ENCODE results near the gene KISS1R. TPM values are rescaled to one million over a fixed set of nuclear protein-coding genes. Genes with fewer than 3 reads are reported as not detected.

Gene KISS1R
- polyA plus RNA-seq, 1 donor (not counting 4 experiments of a cell fraction or from before 2014, with no cell fraction given), result not detected

DNA sequence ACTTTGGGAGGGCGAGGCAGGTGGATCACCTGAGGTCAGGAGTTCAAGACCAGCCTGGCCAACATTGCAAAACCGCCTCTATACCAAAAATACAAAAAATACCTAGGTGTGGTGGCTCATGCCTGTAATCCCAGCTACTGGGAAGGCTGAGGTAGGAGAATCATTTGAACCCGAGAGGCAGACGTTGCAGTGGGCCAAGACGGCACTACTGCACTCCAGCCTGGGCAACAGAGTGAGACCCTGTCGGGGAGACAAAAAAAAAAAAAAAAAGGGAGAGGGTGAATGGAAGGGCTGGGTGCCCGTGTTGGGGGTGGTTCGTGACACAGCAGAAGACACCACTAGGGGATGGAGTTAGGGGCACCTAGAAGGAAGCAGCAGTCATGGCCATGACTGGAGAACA, 46.8 kb upstream of the KISS1R start:
- H3K27me3 ChIP-seq (ENCODE audit: control insufficient read depth, extremely low read depth, insufficient read depth, low read length), result no peaks in the 10 kb centered on the region
- H2AFZ ChIP-seq (ENCODE audit: control insufficient read depth, low read length), result no peak overlapping the region
- no peak overlapping the region for H3K27ac ChIP-seq (ENCODE audit: control insufficient read depth, insufficient read depth, low read length)
- H4K20me1 ChIP-seq (ENCODE audit: control insufficient read depth, extremely low read depth, insufficient read depth, low read length), result no peaks in the 10 kb centered on the region
- peaks cover 25% of the 10 kb centered on the region for H3K4me1 ChIP-seq (ENCODE audit: control insufficient read depth, extremely low read depth, insufficient read depth, low read length)
- H3K9me3 ChIP-seq (ENCODE audit: control insufficient read depth, low read depth, low read length), result no peaks in the 10 kb centered on the region
- peaks cover 16 to 17% of the 10 kb centered on the region in 2 experiments for H3K36me3 ChIP-seq (ENCODE audit: control insufficient read depth in 2 of 2, extremely low read depth in 1 of 2, insufficient read depth in 2 of 2, low read length in 2 of 2)
- H3K4me2 ChIP-seq (ENCODE audit: control insufficient read depth, extremely low read depth, insufficient read depth, low read depth, low read length), result no peak overlapping the region
- no peak for DNase-seq (ENCODE audit: low read depth, low spot score)
- no peaks in the 10 kb centered on the region for H3K9me1 ChIP-seq (ENCODE audit: control insufficient read depth, extremely low read depth, insufficient read depth, low read length)
- TF ChIP-seq, protein P1, sequence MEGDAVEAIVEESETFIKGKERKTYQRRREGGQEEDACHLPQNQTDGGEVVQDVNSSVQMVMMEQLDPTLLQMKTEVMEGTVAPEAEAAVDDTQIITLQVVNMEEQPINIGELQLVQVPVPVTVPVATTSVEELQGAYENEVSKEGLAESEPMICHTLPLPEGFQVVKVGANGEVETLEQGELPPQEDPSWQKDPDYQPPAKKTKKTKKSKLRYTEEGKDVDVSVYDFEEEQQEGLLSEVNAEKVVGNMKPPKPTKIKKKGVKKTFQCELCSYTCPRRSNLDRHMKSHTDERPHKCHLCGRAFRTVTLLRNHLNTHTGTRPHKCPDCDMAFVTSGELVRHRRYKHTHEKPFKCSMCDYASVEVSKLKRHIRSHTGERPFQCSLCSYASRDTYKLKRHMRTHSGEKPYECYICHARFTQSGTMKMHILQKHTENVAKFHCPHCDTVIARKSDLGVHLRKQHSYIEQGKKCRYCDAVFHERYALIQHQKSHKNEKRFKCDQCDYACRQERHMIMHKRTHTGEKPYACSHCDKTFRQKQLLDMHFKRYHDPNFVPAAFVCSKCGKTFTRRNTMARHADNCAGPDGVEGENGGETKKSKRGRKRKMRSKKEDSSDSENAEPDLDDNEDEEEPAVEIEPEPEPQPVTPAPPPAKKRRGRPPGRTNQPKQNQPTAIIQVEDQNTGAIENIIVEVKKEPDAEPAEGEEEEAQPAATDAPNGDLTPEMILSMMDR (optimal IDR thresholded peaks at IDR 0.05 in 1 of 3, IDR thresholded peaks at IDR 0.05 in 1 of 3, conservative IDR thresholded peaks at IDR 0.05 in 1 of 3; ENCODE audit: extremely low read depth in 1 of 3, insufficient read depth in 2 of 3, low read length in 3 of 3), result no peak
- no peak for TF ChIP-seq EZH2 (IDR thresholded peaks at IDR 0.05; ENCODE audit: low read length)
- dilution Hi-C loops (cut with MboI; ENCODE audit: extremely low pct_ligation_motif_present, low sequenced_read_pairs), result no loop called here
- H3K9ac ChIP-seq (ENCODE audit: control insufficient read depth, extremely low read depth, insufficient read depth, low read length), result no peak overlapping the region
- no peaks in the 10 kb centered on the region for H3K79me2 ChIP-seq (ENCODE audit: control insufficient read depth, insufficient read depth, low read length)
- H3K4me3 ChIP-seq (ENCODE audit: control insufficient read depth in 2 of 3, extremely low read depth in 1 of 3, insufficient read depth in 2 of 3, low read depth in 1 of 3, low read length in 3 of 3), result no peak overlapping the region
- FAIRE-seq, result no peak

DNA sequence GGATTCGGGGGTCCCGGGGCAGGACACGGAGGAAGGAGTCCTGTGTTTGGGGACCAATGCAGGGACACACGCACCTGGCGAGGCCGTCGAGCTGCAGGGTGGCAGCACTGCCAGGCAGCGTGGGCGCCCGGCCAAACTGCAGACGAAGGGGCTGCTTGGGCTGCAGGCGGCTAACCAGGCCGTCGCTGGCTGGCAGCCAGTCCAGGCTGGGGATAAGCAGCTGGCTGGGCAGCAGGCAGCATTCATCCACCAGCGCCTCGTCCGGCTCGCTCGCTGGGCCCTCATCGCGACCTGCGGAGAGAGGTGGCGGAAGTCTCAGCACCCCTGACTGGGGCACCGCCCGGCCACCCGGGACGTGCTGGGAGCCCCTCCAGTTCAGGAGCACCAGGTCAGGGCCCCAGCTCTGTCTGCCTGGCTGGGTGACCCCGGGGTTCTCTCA, 46.2 kb upstream of the KISS1R start:
- Histone ChIP-seq H3K36me3 (ENCODE audit: control insufficient read depth in 2 of 2, extremely low read depth in 1 of 2, insufficient read depth in 2 of 2, low read length in 2 of 2) (peaks cover 17 to 22% of the 10 kb centered on the region in 2 experiments), H3K4me2 (ENCODE audit: control insufficient read depth, extremely low read depth, insufficient read depth, low read depth, low read length) (no peak overlapping the region), H4K20me1 (ENCODE audit: control insufficient read depth, extremely low read depth, insufficient read depth, low read length) (no peaks in the 10 kb centered on the region), H3K27me3 (ENCODE audit: control insufficient read depth, extremely low read depth, insufficient read depth, low read length) (no peaks in the 10 kb centered on the region), H3K9ac (ENCODE audit: control insufficient read depth, extremely low read depth, insufficient read depth, low read length) (no peak overlapping the region), H3K27ac (ENCODE audit: control insufficient read depth, insufficient read depth, low read length) (no peak overlapping the region), H2AFZ (ENCODE audit: control insufficient read depth, low read length) (no peak overlapping the region), H3K4me1 (ENCODE audit: control insufficient read depth, extremely low read depth, insufficient read depth, low read length) (peaks cover 25% of the 10 kb centered on the region), H3K79me2 (ENCODE audit: control insufficient read depth, insufficient read depth, low read length) (no peaks in the 10 kb centered on the region), H3K9me3 (ENCODE audit: control insufficient read depth, low read depth, low read length) (no peaks in the 10 kb centered on the region), H3K4me3 (ENCODE audit: control insufficient read depth in 2 of 3, extremely low read depth in 1 of 3, insufficient read depth in 2 of 3, low read depth in 1 of 3, low read length in 3 of 3) (no peak overlapping the region), H3K9me1 (ENCODE audit: control insufficient read depth, extremely low read depth, insufficient read depth, low read length) (no peaks in the 10 kb centered on the region)
- FAIRE-seq, result no peak
- DNase-seq (ENCODE audit: low read depth, low spot score), result no peak
- dilution Hi-C loops (cut with MboI; ENCODE audit: extremely low pct_ligation_motif_present, low sequenced_read_pairs), result no loop called here
- no peak for TF ChIP-seq EZH2 (IDR thresholded peaks at IDR 0.05; ENCODE audit: low read length)
- TF ChIP-seq, protein P1 (optimal IDR thresholded peaks at IDR 0.05 in 1 of 3, IDR thresholded peaks at IDR 0.05 in 1 of 3, conservative IDR thresholded peaks at IDR 0.05 in 1 of 3; ENCODE audit: extremely low read depth in 1 of 3, insufficient read depth in 2 of 3, low read length in 3 of 3), result no peak
